Activated CD8-positive, alpha-beta memory T cell treated with anti-CD3 and anti-CD28 coated beads for 24 hours (primary cell): ENCODE data around the gene PIPOX.

ENCODE experiments used
- DNase-seq: peaks from one replicate; pipeline ENCODE4 v3.0.0-alpha.2; 2020

PIPOX gene

DNA sequence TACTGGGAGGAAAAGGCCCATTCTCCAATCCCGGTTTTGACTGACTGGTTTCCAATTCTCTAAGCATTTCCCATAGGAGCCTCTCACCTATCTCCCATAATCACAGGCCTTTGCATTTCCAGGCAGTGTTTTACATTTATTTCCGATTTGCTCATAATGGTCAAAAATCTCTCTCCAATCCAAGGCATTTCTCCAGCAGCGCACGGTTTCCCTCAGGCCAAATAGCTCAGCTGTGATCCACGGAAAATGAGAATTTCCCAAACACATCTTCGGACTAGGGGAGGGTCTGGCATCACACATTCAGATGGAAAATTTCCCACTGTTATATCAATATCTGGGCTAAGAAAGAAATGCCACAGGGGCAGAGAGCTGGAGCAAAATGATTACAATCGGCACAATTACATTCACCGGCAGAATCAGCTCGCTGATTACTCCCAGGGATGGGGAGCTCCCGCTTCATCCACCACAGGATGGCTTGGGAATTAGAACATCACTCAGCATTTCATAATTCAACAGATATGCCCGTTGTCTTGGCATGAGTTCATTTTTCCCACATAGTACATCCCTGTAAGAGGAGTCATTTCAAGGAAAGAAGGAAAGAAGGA lies 6.7 kb downstream of the PIPOX start:
- DNase-seq: no peak

DNA sequence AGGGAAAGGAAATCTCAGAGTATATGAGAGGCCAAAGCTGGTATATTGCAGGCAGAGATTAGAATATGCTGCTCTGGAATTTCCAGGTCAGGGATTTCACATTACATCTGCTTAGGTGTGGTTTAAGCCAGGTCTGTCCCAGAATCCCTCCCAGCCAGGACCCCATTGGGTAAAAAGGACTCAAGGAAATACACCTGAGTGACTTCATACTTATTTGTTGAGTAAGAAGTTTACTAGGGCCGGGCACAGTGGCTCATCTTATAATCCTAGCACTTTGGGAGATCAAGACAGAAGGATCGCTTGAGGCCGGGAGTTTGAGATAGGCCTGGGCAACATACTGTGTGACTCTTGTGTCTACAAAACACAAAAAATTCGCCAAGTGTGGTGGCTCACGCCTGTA lies 7.2 kb downstream of the PIPOX start:
- no peak for DNase-seq

DNA sequence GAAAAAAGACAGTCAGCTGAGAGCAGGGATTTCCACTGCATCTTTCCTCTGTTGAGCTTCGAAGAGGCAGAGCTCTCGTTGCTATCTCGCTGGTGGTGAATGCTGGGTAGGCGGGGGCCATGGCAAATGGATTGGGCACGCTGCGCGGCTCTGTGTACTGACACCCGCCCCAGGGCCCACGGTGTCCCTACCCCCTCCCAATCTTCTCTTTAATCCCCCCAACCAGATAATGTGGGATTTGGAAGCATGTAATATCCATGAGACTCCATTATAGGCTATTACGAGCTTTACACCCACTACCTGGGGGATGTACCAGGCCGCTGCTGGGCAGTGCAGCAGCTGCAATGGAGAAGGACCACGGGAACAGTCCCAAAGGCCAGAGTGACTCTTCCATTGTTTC lies 8.3 kb downstream of the PIPOX start:
- no peak for DNase-seq

DNA sequence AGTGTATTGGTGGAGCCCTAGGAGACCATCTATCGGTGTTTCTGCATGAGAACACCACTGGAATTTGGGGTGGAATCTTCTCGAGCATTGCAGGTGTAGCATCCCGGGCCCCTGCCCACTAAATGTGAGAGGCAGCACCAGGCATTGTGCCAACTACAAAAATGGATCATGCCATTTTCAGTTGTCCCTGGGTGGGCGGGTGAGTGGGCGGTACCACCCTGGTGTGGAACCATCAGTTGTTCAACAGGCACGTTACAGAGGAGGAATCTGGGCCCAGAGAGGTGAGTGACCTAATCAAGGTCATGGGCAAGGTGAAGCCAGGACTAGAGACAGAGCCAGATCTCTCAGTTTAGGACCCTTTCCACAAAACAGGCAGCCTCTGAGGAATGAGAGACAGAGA lies 8.8 kb downstream of the PIPOX start:
- DNase-seq: no peak

DNA sequence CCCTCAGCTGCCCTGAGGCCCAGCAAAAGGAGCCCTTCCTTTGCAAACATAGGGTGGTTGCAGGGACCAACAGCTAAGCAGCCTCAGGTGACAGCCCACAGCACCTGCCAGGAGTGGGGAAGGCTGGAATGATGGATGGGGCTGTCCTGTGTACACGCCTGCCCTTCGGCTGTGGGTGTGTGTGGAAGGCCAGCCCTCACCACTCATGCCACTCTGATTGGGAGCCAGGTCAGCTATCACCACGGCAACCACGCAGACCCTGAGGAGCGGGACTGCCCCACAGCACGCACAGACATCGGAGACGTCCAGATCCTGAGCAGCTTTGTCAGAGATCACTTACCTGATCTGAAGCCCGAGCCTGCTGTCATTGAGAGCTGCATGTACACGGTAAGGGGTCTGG lies 11.9 kb downstream of the PIPOX start:
- no peak for DNase-seq

DNA sequence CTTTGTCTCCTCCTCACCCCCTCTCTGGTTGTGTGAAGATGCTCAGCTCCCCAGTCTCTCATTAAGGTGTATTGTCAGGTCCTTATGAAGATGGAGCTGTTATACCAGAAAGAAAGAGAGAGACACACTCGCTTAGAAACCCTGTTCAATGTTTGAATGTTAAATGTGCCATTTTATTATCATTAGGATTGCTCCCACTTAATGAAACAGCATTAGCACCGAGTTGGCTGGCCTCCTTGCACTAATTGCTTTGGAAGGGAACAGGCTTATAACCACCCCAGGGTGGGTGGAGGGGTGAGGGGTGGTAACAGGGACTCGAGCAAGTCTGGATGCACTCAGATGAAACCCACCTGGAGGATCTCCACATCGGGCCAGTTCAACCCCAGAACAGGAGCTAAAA lies 14.4 kb downstream of the PIPOX start:
- no peak for DNase-seq

DNA sequence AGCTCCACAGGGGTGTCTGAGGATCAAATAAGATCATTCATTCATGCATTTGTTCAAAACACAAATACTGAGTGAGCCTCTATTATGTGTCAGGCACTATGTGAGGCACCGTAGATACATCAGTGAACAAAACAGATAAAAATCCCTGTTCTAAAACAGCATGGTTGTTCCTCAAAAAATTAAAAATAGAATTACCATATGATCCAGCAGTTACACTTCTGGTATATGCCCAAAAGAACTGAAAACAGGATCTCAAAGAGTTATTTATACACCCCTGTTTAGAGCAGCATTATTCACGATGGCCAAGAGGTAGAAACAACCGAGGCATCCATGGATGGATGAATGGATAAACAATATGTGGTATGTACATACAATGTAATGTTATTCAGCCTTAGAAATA lies 15.4 kb downstream of the PIPOX start:
- DNase-seq: no peak

DNA sequence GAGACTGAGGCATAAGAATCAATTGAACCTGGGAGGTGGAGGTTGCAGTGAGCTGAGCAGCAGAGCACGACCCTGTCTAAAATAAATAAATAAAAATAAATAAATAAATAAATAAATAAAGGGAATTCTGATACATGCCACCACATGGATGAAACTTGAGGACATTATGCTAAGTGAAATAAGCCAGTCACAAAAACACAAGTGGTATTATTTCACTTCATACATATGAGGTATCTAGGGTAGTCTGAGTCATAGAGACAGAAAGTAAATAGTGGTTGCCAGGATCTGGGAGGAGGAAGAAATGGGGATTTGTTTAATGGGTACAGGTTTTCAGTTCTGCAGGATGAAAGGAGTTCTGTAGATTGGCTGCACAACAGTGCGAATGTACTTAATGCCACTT lies 16.3 kb downstream of the PIPOX start:
- DNase-seq: no peak

DNA sequence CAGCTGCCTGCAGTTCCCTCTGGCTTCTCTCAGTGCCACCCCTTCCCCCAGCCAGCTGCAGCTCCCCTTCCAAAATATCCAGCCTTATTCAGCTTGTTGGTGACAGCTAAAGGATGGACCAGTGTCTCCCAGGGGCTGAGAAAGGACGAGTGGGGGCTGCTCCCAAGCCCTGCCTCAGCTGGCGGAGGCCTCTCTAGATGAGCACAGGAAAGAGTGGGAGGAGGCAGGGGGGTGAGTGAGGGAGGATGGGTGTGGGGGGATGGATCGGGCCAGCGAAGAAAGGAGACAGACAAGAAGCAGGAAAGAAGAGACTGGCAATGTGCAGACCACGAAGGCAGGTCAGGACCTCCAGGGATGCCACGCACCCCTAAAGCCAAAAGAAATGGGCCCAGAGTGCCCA lies 17.5 kb downstream of the PIPOX start:
- no peak for DNase-seq

DNA sequence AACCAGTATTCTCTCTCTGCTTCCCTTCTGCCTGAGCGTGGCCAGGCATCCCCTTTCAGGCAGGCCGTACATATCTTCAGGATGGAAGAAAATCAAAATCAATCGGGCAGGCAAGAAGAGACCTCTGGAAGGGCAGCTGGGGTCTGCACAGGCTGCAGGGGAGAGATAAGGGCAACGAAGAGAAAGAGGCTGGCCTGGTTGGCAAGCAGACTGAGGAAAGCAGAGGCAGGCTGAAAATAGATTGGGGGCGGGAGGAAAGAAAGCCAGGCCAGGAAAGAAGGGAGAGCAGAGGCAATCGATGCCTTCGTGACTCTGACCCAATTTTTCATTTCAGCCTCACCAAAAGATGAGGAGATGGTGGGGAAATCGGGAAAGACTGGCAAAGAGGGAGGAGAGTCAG lies 18.1 kb downstream of the PIPOX start:
- DNase-seq: no peak

DNA sequence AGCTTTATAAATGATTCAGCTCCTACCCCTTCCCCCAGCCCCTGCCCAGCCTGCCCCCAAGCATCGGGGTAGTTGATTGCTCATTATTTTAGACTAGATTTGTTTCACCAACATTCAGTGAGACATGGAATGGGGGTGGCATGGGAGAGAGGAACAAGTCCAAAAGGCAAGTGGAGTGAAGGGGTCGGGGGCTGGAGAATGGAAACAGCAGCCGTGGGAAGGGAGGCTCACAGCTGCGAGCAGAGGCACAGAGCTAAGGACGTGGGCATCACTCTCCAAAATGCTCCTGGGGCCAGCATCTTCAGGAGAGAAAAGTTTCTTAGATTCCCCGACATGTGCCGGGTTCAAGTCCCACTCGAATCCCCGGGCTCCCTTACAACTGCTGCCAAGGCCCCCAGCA lies 19.3 kb downstream of the PIPOX start:
- no peak for DNase-seq

DNA sequence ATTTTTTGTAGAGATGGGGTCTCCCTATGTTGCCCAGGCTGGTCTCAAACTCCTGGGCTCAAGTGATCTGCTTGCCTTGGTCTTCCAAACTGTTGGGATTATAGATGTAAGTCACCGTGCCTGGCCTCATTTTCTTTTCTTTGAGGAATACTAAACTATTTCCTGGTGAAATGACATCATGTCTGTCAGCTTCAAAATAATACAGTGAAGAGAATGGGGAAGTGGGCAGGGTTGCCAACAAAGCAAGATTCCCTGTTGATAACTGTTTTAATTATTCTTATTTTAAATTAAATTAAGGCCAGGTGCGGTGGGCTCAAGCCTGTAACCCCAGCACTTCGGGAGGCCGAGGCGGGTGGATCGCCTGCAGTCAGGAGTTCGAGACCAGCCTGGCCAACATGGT lies 21.1 kb downstream of the PIPOX start:
- no peak for DNase-seq

DNA sequence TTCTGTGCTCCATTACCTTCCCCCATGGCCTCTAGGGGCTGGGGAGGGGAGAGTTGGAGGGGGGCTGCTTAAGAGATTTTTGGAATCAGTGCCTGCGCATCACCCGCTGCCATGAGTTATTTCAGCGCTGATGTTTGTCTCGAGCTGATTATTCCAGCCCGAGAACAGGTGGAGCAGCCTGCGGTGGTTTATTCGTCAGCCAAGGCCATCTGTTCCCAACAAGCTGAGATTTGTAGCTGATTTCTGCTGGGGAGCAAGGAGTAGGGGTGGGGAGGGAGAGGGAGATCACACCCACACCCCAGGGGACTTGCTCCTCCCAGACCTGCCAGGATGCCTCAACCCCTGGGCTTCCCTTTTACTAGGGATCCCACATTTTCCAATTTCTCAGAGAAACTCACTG lies 23.1 kb downstream of the PIPOX start:
- no peak for DNase-seq

DNA sequence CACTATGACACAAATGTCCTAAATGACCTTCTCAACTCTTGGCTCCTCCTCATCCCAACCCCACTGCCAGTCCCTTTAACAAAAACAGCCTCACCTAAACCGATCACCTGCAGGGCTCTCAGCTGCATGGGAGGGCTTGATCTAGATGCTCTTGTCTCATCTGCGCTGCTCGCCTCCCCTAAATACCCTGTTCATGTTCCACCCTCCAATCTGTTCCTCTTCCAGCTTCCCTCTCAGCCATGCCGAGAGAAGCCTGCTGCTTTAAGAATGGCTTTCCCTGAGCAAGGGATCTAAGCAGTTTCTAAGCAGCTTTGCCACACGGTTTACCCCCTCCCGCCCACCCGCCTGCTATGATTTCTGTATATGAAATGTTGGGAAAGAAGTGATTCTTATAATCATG lies 23.7 kb downstream of the PIPOX start:
- DNase-seq: no peak

DNA sequence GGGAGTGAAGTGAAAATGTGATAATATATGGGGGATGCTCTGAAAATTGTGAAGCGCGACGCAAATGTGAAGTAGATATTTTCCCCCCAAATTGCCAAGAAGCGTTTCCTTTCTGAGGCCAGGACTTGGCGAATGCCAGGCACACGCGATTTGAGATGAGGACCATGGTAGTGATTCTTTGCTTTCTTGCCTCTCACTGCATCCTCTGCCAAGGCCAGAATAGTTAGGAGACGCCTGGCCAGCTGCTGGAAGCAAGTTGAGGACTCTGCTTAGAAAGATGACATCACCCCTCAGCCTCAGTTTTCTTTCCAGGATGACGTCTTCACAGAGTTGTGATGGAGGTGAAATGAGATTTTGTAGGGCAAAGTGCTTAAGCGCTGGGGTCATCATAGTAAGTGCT lies 25.9 kb downstream of the PIPOX start:
- DNase-seq: no peak

DNA sequence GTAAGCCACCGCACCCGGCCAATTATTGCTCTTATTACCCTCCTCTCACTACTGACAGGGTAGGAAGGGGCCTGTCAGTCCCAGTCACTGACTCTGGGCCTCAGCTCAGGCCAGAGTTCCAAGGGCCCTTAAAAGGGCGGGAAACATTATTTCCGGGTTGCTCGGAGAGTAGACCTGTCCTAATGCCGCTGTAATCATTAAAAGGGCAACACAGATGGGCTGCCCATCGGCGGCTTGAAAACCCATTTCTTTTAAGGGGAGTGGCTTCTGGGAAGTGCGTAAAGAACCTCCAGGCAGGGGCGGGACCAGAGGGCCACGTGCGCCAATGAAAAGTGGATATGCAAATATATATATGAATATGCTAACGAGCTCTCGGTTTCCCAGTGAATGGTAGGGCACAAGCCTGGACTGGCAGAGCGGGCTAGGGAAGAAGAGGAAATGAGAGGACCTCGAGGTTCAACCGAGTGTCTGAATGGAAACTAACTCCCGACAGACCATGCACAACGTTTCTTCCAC lies 26.6 kb downstream of the PIPOX start:
- no peak for DNase-seq

DNA sequence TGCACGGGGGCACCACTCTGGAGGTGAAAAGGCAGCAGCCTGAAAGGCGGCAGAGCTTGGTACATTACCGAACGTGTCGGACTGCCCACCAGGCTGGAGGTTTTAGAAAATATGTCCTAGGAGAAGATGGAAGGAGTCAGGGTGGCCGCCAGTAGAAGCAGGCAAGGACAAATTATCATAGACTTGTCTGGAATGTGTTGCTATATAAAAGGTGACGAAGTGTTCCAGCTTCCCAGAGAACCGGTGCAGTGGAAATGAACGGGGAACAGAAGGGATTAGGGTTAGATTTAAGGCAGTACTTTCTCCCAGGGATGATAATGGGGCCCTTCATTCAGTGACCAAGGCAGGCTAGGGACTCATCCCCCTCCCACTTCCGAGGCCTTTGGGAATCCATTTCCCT lies 27.4 kb downstream of the PIPOX start:
- DNase-seq: no peak

DNA sequence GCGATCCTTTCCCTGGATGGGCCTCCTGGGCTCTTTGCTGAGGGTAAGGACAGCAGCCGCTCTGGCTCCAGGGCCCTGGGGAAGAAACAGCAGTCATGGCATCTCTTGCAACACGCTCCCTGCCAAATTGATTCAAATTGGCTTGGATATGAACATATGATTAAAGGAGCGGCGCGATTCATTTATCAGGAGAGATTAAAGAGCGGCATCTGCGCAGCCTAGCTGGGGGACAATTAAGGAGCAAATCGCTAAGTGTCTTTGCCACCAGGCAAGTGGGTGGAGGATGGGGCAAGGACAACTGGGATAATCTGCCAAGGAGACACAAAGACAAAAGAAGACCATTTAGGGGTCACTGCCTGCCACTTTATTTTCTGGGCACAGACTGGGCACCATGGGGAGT lies 27.8 kb downstream of the PIPOX start:
- no peak for DNase-seq

DNA sequence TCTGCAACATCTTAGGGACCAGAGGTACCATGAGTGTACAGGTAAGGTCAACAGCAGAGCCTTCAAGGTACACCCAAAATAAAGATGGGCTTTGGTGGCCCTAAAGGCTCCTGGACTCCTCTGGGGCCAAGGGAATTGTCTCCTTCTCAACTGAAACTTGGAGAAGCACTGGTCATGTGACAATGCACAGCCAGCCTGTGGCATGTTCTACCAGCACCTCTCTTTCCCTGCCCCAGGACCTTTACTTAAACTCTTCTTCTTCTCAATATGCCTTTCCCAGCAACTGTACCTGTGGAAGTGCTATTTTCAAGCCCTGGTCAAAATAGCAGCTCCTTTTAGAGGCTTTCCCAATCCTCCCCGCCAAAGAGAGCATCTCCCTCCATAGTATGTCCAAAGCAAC lies 28.4 kb downstream of the PIPOX start:
- no peak for DNase-seq

DNA sequence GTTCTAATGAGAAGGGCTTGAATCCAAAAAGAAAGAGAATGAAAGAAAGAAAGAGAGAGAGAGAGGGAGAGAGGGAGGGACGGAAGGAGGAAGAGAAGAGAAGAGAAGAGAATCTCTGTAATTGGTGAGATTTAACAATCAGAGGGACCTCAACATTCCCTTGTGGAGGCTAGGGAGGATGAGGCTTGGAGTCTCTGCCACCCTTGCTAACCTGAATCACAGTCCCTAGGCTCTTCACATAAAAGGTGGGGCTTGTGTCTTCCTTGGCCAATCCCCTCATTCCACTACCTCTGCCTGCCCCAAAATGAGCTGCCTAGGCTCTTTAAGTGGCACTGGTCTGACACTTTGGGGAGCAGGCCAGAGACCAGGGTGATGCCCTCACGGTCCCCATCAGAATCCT lies 30.1 kb downstream of the PIPOX start:
- DNase-seq: no peak

DNA sequence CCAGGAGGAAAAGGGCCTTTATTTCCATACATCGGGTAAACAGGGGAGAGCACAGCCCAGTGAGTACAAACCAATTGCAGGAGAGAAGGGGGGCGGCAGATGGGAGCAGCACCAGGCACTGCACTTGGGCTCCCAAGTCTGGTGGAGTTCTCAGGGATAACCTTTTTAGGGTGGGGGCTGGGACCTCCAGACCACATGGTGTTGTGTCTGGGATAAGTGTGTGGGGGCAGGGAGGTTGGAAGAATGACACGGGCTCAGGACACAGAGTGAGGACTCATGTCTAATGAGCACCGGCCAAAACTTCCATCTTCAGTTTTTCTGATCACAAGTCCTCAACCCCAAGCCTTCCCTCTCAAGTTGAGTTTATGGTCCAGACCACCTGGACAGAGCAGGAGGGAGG lies 30.6 kb downstream of the PIPOX start:
- no peak for DNase-seq

DNA sequence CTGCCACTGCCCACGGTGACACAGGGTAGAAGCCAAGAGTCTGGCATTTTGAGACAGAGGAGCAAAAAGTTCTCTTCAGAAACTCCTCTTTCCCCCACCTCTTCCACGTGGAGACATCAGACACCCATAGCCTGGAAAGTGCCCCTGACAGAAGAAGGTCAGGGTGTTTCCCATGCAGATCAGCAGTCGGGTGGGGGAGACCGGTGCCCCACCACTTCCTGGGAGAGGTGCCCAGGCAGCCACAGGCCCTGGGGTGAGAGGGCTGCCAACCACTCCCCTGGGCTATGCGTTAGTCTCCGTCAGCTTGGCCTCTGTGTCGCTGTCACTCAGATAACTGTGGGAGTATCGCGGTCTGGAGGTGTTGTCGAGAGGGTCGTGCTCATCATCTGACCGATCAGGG lies 31.5 kb downstream of the PIPOX start:
- DNase-seq: no peak

DNA sequence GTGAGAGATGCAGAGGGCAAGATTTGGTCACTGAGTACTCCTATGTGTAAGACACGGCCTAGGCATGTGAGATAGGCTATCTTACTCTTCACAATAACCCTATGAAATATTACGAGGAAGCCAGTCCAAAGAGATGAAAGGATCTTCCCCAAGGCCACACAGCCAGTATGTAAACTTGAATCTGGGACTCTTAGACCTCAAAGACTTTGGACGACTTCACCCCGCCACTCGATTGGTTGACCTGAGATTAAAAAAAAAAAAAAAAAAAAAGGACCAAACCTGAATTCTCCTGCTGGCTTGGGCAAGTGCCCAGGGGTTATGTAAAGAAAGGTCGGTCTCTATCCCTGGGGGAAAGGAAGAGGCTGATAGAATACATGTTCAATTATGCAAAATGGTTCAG lies 33.1 kb downstream of the PIPOX start:
- no peak for DNase-seq

DNA sequence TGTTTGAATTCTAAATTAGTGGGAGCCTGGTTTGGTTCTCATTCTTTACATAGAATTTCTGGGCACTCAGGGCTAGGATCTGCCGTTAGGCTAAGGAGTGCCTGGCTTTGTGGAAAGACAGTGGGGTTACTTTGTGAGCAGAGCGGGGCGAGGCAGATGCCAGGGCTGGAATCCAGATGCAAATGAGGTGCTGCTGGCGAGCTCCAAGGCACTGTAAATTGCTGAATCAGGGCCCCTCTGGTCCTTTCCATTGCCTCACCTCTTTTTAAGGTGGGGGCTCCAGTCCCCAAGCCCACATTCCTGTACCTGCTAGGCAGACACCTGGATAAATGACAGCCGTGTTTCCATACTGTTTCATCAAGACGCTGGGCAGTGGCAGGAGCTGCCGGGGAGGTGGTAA lies 33.8 kb downstream of the PIPOX start:
- DNase-seq: no peak

DNA sequence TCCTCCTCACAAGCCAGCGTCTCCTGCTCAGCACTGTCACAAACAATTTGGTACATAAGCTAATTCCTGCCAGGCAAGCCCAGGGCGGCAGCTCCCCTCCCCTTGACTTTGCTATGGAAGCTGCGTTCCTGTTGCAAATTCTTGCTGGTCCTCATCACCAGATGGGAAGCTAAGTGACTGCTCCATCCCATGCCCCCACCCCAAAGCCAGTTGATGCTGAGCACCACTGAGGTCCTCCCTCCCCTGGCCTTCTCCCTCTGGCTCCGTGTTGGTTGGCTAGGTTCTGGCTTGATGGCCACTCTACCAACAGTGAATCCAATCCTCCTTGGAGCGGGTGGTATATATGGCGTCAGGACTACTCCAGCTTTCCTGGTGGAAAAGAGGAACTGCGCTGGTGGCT lies 34.4 kb downstream of the PIPOX start:
- no peak for DNase-seq
